ENCODE data around the gene DDX24.

The DDX24 gene

GRCh38 chr14:94034886-94035285 is 46.1 kb downstream of the DDX24 start:
- no peak for DNase-seq (ENCODE audit: low read depth)

GRCh38 chr14:94031883-94032279 is 49.1 kb downstream of the DDX24 start:
- H3K4me3 ChIP-seq (ENCODE audit: low read depth, low read length), result no peak overlapping the region
- DNase-seq (ENCODE audit: low read depth), result no peak
- TF ChIP-seq CTCF (IDR thresholded peaks at IDR 0.05; ENCODE audit: low read depth, low read length, missing control alignments), result no peak

More at GRCh38 chr14:94034886-94035285, 46.1 kb downstream of the DDX24 start:
- H3K4me3 ChIP-seq (ENCODE audit: low read depth, low read length), result no peak overlapping the region
- no peak for TF ChIP-seq CTCF (IDR thresholded peaks at IDR 0.05; ENCODE audit: low read depth, low read length, missing control alignments)

GRCh38 chr14:94031161-94031882 is 49.7 kb downstream of the DDX24 start:
- no peak for DNase-seq (ENCODE audit: low read depth)
- no peak for TF ChIP-seq CTCF (IDR thresholded peaks at IDR 0.05; ENCODE audit: low read depth, low read length, missing control alignments)
- H3K4me3 ChIP-seq (ENCODE audit: low read depth, low read length), result no peak overlapping the region

GRCh38 chr14:94030571-94030970 is 50.4 kb downstream of the DDX24 start:
- no peak for DNase-seq (ENCODE audit: low read depth)
- TF ChIP-seq CTCF (IDR thresholded peaks at IDR 0.05; ENCODE audit: low read depth, low read length, missing control alignments), result no peak
- H3K4me3 ChIP-seq (ENCODE audit: low read depth, low read length), result no peak overlapping the region

GRCh38 chr14:94029671-94030203 is 51.3 kb downstream of the DDX24 start:
- TF ChIP-seq CTCF (IDR thresholded peaks at IDR 0.05; ENCODE audit: low read depth, low read length, missing control alignments), result no peak

GRCh38 chr14:94029265-94029664 is 51.7 kb downstream of the DDX24 start:
- TF ChIP-seq CTCF (IDR thresholded peaks at IDR 0.05; ENCODE audit: low read depth, low read length, missing control alignments), result no peak
- no peak overlapping the region for H3K4me3 ChIP-seq (ENCODE audit: low read depth, low read length)
- DNase-seq (ENCODE audit: low read depth), result no peak

More at GRCh38 chr14:94029671-94030203, 51.3 kb downstream of the DDX24 start:
- H3K4me3 ChIP-seq (ENCODE audit: low read depth, low read length), result no peak overlapping the region
- DNase-seq (ENCODE audit: low read depth), result no peak

GRCh38 chr14:94028450-94028826 is 52.6 kb downstream of the DDX24 start:
- H3K4me3 ChIP-seq (ENCODE audit: low read depth, low read length), result no peak overlapping the region
- no peak for DNase-seq (ENCODE audit: low read depth)
- no peak for TF ChIP-seq CTCF (IDR thresholded peaks at IDR 0.05; ENCODE audit: low read depth, low read length, missing control alignments)

Data from GM12864 (cell line).